ENCODE measurements around the gene TIAM1. TPM values are rescaled to one million over a fixed set of nuclear protein-coding genes. Genes with fewer than 3 reads are reported as not detected.

TIAM1 gene
- total and polyA plus RNA-seq, 2 donors from 2014 or later = 4.6 to 30.0 TPM

GRCh38 chr21:31278511-31279130, 65.4 kb downstream of the TIAM1 start:
- H3K27ac ChIP-seq (ENCODE audit: low read depth in 2 of 2, low read length in 2 of 2) = no peak overlapping the region
- H3K4me1 ChIP-seq (ENCODE audit: control insufficient read depth in 2 of 3, insufficient read depth in 2 of 3, low read depth in 1 of 3, low read length in 3 of 3) = no peaks in the 10 kb centered on the region
- H3K4me3 ChIP-seq (ENCODE audit: low read length in 3 of 3) = no peak overlapping the region
- no peaks in the 10 kb centered on the region for H3K9me3 ChIP-seq (ENCODE audit: control insufficient read depth in 2 of 3, insufficient read depth in 1 of 3, low read length in 3 of 3)
- H3K36me3 ChIP-seq (ENCODE audit: control insufficient read depth in 2 of 3, insufficient read depth in 3 of 3, low read length in 3 of 3) = no peaks in the 10 kb centered on the region
- no peak overlapping the region for H3K9ac ChIP-seq (ENCODE audit: low read length in 3 of 3)
- DNase-seq (no peak), FAIRE-seq (no peak)
- no peaks in the 10 kb centered on the region for H3K27me3 ChIP-seq (ENCODE audit: control insufficient read depth, insufficient read depth, low read length)
- TF ChIP-seq, protein P1, sequence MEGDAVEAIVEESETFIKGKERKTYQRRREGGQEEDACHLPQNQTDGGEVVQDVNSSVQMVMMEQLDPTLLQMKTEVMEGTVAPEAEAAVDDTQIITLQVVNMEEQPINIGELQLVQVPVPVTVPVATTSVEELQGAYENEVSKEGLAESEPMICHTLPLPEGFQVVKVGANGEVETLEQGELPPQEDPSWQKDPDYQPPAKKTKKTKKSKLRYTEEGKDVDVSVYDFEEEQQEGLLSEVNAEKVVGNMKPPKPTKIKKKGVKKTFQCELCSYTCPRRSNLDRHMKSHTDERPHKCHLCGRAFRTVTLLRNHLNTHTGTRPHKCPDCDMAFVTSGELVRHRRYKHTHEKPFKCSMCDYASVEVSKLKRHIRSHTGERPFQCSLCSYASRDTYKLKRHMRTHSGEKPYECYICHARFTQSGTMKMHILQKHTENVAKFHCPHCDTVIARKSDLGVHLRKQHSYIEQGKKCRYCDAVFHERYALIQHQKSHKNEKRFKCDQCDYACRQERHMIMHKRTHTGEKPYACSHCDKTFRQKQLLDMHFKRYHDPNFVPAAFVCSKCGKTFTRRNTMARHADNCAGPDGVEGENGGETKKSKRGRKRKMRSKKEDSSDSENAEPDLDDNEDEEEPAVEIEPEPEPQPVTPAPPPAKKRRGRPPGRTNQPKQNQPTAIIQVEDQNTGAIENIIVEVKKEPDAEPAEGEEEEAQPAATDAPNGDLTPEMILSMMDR (IDR thresholded peaks at IDR 0.05; ENCODE audit: borderline replicate concordance, extremely low read depth, insufficient read depth) = no peak
- intact Hi-C loops (cut with DNase I) = no loop called here

DNA sequence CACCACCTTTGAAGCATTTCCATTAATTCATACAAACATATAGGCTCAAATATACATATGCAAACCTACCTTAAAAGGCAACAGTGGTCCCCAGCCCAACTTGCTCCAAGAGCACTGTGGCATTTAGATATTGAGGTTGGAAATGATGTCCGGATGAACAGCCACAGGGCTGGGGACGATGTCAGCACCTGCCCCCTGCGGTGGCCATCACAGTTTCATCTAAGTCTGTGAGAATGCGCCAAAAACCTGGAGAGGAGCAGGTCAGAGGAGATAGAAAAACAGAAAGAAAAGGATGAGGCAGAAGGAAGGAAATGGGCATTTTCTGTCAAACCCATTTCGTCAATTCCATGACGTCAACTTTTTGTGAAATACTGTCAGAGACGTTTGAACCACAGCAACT, 67.4 kb downstream of the TIAM1 start:
- intact Hi-C loops (cut with DNase I) = no loop called here
- Histone ChIP-seq H3K9me3 (ENCODE audit: control insufficient read depth in 2 of 3, insufficient read depth in 1 of 3, low read length in 3 of 3) (no peaks in the 10 kb centered on the region), H3K4me3 (ENCODE audit: low read length in 3 of 3) (no peak overlapping the region), H3K36me3 (ENCODE audit: control insufficient read depth in 2 of 3, insufficient read depth in 3 of 3, low read length in 3 of 3) (no peaks in the 10 kb centered on the region), H3K27me3 (ENCODE audit: control insufficient read depth, insufficient read depth, low read length) (no peaks in the 10 kb centered on the region), H3K9ac (ENCODE audit: low read length in 3 of 3) (no peak overlapping the region), H3K4me1 (ENCODE audit: control insufficient read depth in 2 of 3, insufficient read depth in 2 of 3, low read depth in 1 of 3, low read length in 3 of 3) (no peaks in the 10 kb centered on the region), H3K27ac (ENCODE audit: low read depth in 2 of 2, low read length in 2 of 2) (no peak overlapping the region)
- TF ChIP-seq, protein P1 (IDR thresholded peaks at IDR 0.05; ENCODE audit: borderline replicate concordance, extremely low read depth, insufficient read depth) = no peak
- DNase-seq (no peak), FAIRE-seq (no peak)

GRCh38 chr21:31275901-31276300, 68.2 kb downstream of the TIAM1 start:
- Histone ChIP-seq H3K27ac (ENCODE audit: low read depth in 2 of 2, low read length in 2 of 2) (no peak overlapping the region), H3K27me3 (ENCODE audit: control insufficient read depth, insufficient read depth, low read length) (no peaks in the 10 kb centered on the region), H3K9me3 (ENCODE audit: control insufficient read depth in 2 of 3, insufficient read depth in 1 of 3, low read length in 3 of 3) (no peaks in the 10 kb centered on the region), H3K4me1 (ENCODE audit: control insufficient read depth in 2 of 3, insufficient read depth in 2 of 3, low read depth in 1 of 3, low read length in 3 of 3) (no peaks in the 10 kb centered on the region), H3K9ac (ENCODE audit: low read length in 3 of 3) (no peak overlapping the region), H3K4me3 (ENCODE audit: low read length in 3 of 3) (no peak overlapping the region), H3K36me3 (ENCODE audit: control insufficient read depth in 2 of 3, insufficient read depth in 3 of 3, low read length in 3 of 3) (no peaks in the 10 kb centered on the region)
- DNase-seq (no peak), FAIRE-seq (no peak)
- TF ChIP-seq, protein P1 (IDR thresholded peaks at IDR 0.05; ENCODE audit: borderline replicate concordance, extremely low read depth, insufficient read depth) = no peak
- intact Hi-C loops (cut with DNase I) = no loop called here

- H3K4me1 ChIP-seq (ENCODE audit: control insufficient read depth in 2 of 3, insufficient read depth in 2 of 3, low read depth in 1 of 3, low read length in 3 of 3) = no peaks in the 10 kb centered on the region
- no peak for DNase-seq
- no peak overlapping the region for H3K4me3 ChIP-seq (ENCODE audit: low read length in 3 of 3)
- no peak overlapping the region for H3K27ac ChIP-seq (ENCODE audit: low read depth in 2 of 2, low read length in 2 of 2)
- no peaks in the 10 kb centered on the region for H3K36me3 ChIP-seq (ENCODE audit: control insufficient read depth in 2 of 3, insufficient read depth in 3 of 3, low read length in 3 of 3)
- H3K9ac ChIP-seq (ENCODE audit: low read length in 3 of 3) = no peak overlapping the region
- FAIRE-seq = no peak
- no peaks in the 10 kb centered on the region for H3K27me3 ChIP-seq (ENCODE audit: control insufficient read depth, insufficient read depth, low read length)
- intact Hi-C loops (cut with DNase I) = no loop called here
- no peaks in the 10 kb centered on the region for H3K9me3 ChIP-seq (ENCODE audit: control insufficient read depth in 2 of 3, insufficient read depth in 1 of 3, low read length in 3 of 3)
- TF ChIP-seq, protein P1 (IDR thresholded peaks at IDR 0.05; ENCODE audit: borderline replicate concordance, extremely low read depth, insufficient read depth) = no peak
Observed at GRCh38 chr21:31273278-31273677, 70.8 kb downstream of the TIAM1 start.

Data from kidney (tissue), 14 donors.